A673 (cell line): ENCODE data around the gene ARHGAP35. TPM values are rescaled to one million over a fixed set of nuclear protein-coding genes. Genes with fewer than 3 reads are reported as not detected.

Experiments
- BruUV-seq: library from RNA; stranded (reverse); fragments of 400-500 nt; replicated peaks from 2 replicates; lab custom pipeline; 2021; lab: Mats Ljungman, UMichigan
- CTCF ChIA-PET: fragments of 300-600 bp; sonication (Branson Sonifier 250); formaldehyde crosslinking; loops from one replicate; lab custom pipeline; 2022; ENCODE audit warnings: antibody characterized with exemption; lab: Charles Lee
- POLR2A ChIA-PET: fragments of 300-600 bp; sonication (Branson Sonifier 250); formaldehyde crosslinking; loops from one replicate; lab custom pipeline; 2022; ENCODE audit warnings: antibody characterized with exemption; ENCODE audit not compliant: low non-redundant PET; lab: Charles Lee
- DNase-seq: peaks from one replicate; pipeline ENCODE4 v3.0.0-alpha.2; 2015; ENCODE audit warnings: low spot score
- H3K27ac ChIP-seq: fragments of 200-600 bp; sonication (generic); 2 replicates; pipeline ENCODE4 v1.5.1; 2016; ENCODE audit warnings: mixed run types, low read depth, mild to moderate bottlenecking, mixed read lengths, antibody characterized with exemption, low read length; ENCODE audit not compliant: poor library complexity, severe bottlenecking
- H3K27me3 ChIP-seq: fragments of 200-600 bp; sonication (generic); replicated peaks from 2 replicates; pipeline ENCODE4 v1.6.1; 2017; ENCODE audit warnings: mixed run types, low read depth, mild to moderate bottlenecking, mixed read lengths, antibody characterized with exemption, low read length; ENCODE audit not compliant: insufficient read depth, poor library complexity
- H3K36me3 ChIP-seq: fragments of 200-600 bp; sonication (generic); 2 replicates; pipeline ENCODE4 v1.6.1; 2016; ENCODE audit warnings: mixed run types, mild to moderate bottlenecking, mixed read lengths, antibody characterized with exemption, low read length; ENCODE audit not compliant: insufficient read depth, poor library complexity, severe bottlenecking
- H3K4me1 ChIP-seq: fragments of 200-600 bp; sonication (generic); 2 replicates; pipeline ENCODE4 v1.6.1; 2017; ENCODE audit warnings: mixed run types, mild to moderate bottlenecking, mixed read lengths, antibody characterized with exemption, low read length; ENCODE audit not compliant: insufficient read depth, poor library complexity, severe bottlenecking
- H3K4me3 ChIP-seq: fragments of 200-600 bp; sonication (generic); 2 replicates; pipeline ENCODE4 v1.5.1; 2016; ENCODE audit warnings: low read depth, mixed run types, mild to moderate bottlenecking, mixed read lengths, low read length; ENCODE audit not compliant: poor library complexity, severe bottlenecking
- H3K9me3 ChIP-seq: fragments of 200-600 bp; sonication (generic); 2 replicates; pipeline ENCODE4 v1.6.1; 2016; ENCODE audit warnings: mixed run types, low read depth, mild to moderate bottlenecking, mixed read lengths, antibody characterized with exemption, low read length; ENCODE audit not compliant: poor library complexity, severe bottlenecking
- EZH2 ChIP-seq: fragments of 200-600 bp; sonication (generic); IDR thresholded peaks from 2 replicates; pipeline ENCODE4 v1.6.1; 2017; ENCODE audit warnings: borderline replicate concordance, low read depth, mild to moderate bottlenecking, mixed read lengths, antibody characterized with exemption, low read length; ENCODE audit not compliant: poor library complexity, severe bottlenecking
- intact Hi-C: fragments of 100-400 bp; cut with micrococcal nuclease; formaldehyde crosslinking; loops from one replicate; pipeline ENCODE4 v1.10.0; 2022; ENCODE audit not compliant: unreplicated experiment
- total RNA-seq: library from RNA; stranded (reverse); gene quantifications from 2 replicates; pipeline ENCODE4 v1.2.3, GENCODE V29; 2021
- TF ChIP-seq, protein P1 (sequence below): fragments of 300-800, 200-600 bp; sonication (generic); conservative IDR thresholded peaks from 2 replicates; pipeline ENCODE4 v1.5.1; 2017; ENCODE audit warnings: low read depth, mild to moderate bottlenecking, antibody characterized with exemption, low read length, moderate library complexity, mixed read lengths

Gene ARHGAP35
- total RNA-seq, 1 experiment from 2014 or later = 76.7 TPM

DNA sequence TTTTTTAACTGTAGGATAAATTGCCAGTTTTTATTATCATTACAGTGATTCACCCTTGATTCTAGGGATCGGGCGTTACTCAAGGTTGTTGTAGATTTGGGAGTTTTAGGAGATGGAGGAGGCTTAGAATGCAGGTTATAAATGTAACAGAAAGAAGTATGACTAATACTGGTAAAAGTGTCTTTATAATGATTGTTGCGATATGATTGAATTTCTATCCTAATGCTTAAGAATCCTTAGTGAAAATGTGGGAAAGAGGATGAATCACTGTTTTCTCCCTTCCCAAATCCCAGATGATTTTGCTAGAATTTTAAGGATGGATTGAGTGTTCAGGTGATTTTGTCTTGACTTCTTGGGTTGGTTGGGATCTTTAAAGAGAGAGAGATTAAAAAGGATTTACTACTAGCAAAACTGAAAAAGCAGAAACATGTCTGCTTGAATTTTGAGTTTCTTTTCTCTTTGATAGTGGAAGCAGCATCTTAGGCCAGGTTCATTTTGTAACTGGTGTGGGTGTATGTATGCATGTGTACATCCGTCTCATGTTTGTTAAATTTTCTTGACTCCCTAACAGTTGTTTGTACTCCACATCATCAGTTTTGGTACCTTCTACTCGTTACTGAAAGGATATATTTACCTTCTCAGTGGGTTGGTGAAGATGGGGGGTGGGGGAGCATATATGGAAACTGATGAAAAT, 25.9 kb downstream of the ARHGAP35 start:
- H3K9me3 ChIP-seq = peaks cover 3% of the 10 kb centered on the region
- no peaks in the 10 kb centered on the region for H3K27me3 ChIP-seq
- no peak overlapping the region for H3K4me3 ChIP-seq
- no peak for TF ChIP-seq EZH2
- TF ChIP-seq, protein P1, sequence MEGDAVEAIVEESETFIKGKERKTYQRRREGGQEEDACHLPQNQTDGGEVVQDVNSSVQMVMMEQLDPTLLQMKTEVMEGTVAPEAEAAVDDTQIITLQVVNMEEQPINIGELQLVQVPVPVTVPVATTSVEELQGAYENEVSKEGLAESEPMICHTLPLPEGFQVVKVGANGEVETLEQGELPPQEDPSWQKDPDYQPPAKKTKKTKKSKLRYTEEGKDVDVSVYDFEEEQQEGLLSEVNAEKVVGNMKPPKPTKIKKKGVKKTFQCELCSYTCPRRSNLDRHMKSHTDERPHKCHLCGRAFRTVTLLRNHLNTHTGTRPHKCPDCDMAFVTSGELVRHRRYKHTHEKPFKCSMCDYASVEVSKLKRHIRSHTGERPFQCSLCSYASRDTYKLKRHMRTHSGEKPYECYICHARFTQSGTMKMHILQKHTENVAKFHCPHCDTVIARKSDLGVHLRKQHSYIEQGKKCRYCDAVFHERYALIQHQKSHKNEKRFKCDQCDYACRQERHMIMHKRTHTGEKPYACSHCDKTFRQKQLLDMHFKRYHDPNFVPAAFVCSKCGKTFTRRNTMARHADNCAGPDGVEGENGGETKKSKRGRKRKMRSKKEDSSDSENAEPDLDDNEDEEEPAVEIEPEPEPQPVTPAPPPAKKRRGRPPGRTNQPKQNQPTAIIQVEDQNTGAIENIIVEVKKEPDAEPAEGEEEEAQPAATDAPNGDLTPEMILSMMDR = no peak
- no peaks in the 10 kb centered on the region for H3K36me3 ChIP-seq
- no TSS peak for BruUV-seq
- ChIA-PET CTCF (no interaction called here), POLR2A (no interaction called here)
- intact Hi-C loops = no loop called here
- no peak overlapping the region for H3K27ac ChIP-seq
- H3K4me1 ChIP-seq = peaks cover 5% of the 10 kb centered on the region
- DNase-seq = no peak

DNA sequence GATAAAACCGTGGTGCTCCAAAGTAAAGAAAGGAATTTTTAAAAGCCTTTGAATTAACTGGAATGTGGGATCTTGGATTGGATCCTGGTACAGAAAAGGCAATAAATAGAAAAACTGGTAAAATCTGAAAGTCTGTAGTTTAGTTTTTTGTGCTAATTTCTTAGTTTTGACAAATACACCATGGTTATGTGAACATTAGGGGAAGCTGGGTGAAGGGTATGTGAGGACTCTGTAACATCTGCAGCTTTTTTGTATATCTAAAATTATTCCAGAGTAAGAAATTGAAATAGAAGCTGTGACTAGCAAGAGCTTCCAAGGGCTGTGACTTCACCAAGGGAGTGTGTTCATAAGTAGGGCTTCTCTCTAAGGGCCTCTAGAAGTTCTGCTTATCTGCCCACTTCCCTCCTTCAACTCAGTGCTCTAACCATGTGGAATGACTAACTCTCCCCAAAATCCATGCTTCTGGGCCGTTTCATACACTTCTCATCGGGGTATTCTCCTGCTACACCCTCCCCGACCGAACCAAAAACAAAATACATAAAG, 26.5 kb downstream of the ARHGAP35 start:
- intact Hi-C loops = no loop called here
- H3K9me3 ChIP-seq = peaks cover 3% of the 10 kb centered on the region
- ChIA-PET CTCF (no interaction called here), POLR2A (no interaction called here)
- H3K4me1 ChIP-seq = peaks cover 6% of the 10 kb centered on the region
- TSS peak; percentile 26 for BruUV-seq
- no peak overlapping the region for H3K27ac ChIP-seq
- no peak for DNase-seq
- H3K27me3 ChIP-seq = no peaks in the 10 kb centered on the region
- TF ChIP-seq, protein P1 = no peak
- no peak for TF ChIP-seq EZH2
- H3K36me3 ChIP-seq = no peaks in the 10 kb centered on the region
- H3K4me3 ChIP-seq = no peak overlapping the region

DNA sequence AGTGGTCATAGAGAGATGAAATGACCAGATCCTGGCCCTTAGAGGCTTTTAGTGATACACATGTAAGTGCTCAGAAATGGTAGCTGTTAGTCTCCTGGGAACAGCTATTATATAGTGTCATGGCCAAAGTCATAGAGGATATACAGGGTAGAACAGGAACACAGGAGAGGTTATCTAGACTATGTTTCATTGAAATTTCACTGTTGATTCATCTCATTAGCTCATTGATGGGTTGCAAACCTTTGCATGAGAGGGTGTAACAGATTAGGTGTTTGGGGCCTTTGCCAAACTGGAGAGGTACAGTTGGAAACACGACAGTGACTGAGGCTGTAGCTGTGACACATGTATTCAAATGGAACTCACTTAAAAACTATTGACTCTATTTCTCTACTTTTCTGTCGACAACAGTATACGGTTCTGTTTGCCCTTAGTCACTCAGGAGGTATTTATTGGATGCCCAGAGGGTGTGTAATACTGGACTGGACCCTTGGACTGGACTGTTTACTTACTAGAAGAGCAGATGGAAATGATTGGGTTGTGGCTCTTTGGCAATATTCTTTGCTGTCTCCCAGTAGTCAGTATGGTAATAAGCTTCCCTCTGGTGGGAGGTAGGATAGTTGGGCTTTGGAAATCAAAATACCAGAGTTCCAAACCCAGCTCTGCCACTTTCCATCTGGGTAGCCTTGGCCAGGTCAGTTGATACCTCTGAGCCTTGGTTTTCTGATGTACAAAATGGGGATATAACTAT, 29.8 kb downstream of the ARHGAP35 start:
- BruUV-seq = no TSS peak
- TF ChIP-seq, protein P1 = no peak
- no peak for TF ChIP-seq EZH2
- ChIA-PET CTCF (no interaction called here), POLR2A (no interaction called here)
- peaks cover 3% of the 10 kb centered on the region for H3K9me3 ChIP-seq
- DNase-seq = no peak
- no peaks in the 10 kb centered on the region for H3K36me3 ChIP-seq
- no peak overlapping the region for H3K4me3 ChIP-seq
- intact Hi-C loops = no loop called here
- no peaks in the 10 kb centered on the region for H3K27me3 ChIP-seq
- peaks cover 26% of the 10 kb centered on the region for H3K4me1 ChIP-seq
- no peak overlapping the region for H3K27ac ChIP-seq
